Right kidney (tissue), 1 donor: ENCODE results near the gene PLA2R1.
"Not testable (repeated sequence)": the region's sequence is repeated elsewhere in the genome, so short reads cannot be mapped to it uniquely, and the experiment has no call there.

Experiments
- DNase-seq: peaks from one replicate; pipeline ENCODE4 v3.0.0-alpha.2; 2016

PLA2R1 gene

GRCh38 chr2:159982842-159983785 is 79.3 kb downstream of the PLA2R1 start:
- DNase-seq: no peak

DNA sequence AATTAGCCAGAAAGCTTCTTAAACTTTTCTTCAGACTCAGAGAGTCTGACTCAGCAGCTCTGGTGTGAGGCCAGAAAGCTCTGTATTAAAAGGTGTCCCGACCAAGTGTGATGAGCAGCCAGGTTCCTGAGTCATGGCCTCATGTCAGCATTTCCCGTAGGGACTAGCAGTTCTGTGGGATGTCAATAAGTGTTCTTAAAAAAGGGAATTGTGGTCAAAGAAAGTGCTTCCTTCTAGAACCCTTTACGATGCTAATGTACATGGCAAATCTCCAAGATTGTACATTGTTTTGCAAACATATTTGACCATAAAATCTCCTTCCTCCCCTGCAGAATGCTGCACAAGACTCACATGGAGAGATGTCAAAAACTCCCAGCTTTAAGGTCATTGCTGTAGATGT is 80.1 kb downstream of the PLA2R1 start:
- peak; percentile 12 for DNase-seq

GRCh38 chr2:159976527-159977160 is 85.8 kb downstream of the PLA2R1 start:
- no peak for DNase-seq

- DNase-seq: no peak
Observed at GRCh38 chr2:159973325-159973724, 89.1 kb downstream of the PLA2R1 start.

DNA sequence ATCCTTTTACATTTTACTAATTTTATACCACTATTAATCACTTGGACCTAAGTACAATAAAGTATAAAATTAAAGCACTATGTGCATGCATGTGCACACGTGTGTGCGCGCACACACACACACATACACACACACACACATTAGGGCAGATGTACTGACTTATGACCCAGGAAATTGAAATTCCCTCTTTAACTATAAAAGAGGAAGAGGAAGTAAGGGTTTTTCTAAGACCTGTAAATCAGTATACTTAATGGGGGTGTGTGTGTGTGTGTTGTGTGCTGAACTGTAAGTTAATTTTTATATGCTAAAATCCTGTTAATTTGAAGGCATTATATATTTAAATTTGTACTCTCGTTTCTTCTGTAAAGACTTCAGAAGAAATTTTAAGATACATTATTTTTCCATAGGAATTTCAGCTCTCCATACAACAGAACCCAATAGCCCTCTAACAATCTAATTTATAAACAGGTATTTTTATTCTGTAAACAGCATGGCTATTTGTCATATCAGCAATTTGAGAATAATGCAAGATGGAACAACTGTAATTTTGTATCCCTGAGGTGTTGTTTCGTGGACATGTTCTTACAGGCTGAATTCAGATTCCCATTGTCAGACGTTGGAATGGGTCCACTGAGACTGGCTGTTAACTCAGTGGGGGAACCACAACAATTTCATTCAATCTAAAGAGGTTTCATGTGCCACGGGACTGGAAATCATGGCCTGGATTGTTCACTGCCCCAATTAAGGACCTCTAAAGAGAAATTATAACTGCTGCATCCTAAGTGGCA is 90.9 kb downstream of the PLA2R1 start:
- DNase-seq: no peak

DNA sequence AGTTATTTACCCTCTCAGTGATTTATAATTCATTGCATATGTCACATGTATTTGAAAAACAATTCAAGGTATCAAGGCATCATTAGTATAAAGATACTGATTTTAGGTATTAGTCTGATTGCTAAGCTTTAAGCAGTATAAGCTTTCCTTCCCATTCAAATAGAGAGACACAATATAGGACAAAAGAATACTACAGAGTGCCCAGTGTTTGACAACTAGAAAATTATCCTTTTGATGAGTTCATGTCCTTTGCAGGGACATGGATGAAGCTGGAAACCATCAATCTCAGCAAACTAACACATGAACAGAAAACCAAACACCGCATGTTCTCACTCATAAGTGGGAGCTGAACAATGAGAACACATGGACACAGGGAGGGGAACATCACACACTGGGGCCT is 91.9 kb downstream of the PLA2R1 start:
- not testable (repeated sequence) for DNase-seq

DNA sequence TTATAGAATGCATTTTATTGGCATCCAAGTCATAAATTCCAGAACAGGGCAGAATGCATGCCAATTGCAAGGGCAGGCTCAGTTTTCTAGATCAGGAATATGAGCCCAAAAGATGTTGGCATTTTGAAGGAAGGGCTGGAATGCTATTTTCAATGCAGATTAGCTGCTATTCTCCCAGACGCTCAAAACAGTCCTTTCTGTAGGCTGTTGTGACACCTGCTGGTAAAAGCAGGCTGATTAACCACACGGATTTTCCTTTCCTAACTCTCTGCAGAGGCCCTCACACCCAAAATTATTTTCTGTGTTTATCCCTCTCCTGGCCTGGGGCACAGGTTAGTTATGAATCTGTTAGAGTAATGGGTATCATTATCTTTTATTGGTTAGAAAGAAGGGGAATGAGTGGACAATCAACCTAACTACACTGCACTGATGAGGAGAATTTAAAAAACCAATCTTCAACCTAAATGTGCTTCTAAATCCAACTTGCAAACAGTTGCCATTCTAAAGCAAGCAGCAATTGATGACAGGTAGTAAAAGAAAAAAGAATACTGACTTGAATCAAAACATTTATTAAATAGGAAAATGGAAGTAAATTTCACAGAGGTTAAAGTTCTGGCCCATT is 94.0 kb downstream of the PLA2R1 start:
- DNase-seq: no peak

DNA sequence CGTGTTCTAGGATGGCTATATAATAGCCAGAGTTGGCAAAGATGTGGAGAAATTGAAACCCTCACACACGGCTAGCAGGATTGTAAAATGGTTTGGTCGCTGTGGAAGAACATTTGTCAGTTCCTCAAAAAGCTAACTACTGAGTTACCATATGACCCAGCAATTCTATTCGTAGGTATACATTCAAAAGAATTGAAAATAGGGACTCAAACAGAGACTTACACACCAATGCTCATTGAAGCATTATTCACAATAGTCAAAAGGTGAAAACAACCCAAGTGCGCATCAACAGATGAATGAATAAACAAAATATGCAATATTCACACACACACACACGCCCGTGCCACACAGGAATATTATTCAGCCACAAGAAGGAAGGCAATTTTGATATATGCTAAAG is 98.7 kb downstream of the PLA2R1 start:
- DNase-seq: no peak

GRCh38 chr2:159962513-159962912 is 99.9 kb downstream of the PLA2R1 start:
- not testable (repeated sequence) for DNase-seq

DNA sequence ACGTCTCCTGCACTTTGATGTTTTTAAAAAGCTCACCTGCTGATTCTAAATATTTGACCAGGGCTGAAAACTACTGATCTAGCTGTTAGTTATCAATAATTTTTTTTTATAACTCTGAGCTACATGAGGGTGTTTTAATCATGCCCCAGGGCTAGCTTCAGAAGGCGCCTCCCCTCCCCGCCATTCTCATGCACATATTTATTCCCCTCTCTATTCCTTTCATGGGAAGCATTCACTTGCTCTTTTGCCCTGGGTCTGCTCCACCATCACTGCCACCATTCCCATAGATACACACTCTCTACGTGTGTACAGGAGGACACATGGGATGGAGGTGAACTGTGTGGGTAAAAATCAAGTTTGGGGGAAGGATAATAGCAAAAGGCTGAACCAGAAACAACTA is 101.0 kb downstream of the PLA2R1 start:
- DNase-seq: no peak

GRCh38 chr2:159961037-159961436 is 101.4 kb downstream of the PLA2R1 start:
- no peak for DNase-seq

DNA sequence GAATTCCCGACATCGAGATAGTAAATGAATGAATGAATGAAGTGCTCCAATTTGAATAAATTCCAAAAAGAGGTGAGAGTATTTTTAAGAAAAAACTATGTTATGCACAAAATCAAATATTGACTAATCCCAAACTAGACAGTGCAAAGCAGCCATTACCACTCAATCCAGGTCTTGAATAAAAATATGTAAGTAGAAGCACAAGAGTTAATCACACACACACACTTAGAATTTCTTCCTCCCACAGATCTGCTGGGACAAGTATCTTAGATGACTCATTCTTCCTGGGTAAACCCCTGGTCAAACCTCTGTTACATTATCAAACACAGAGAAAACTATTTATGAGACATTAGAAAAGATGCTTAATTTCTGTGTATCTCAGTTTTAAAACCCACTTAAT is 102.0 kb downstream of the PLA2R1 start:
- DNase-seq: no peak

DNA sequence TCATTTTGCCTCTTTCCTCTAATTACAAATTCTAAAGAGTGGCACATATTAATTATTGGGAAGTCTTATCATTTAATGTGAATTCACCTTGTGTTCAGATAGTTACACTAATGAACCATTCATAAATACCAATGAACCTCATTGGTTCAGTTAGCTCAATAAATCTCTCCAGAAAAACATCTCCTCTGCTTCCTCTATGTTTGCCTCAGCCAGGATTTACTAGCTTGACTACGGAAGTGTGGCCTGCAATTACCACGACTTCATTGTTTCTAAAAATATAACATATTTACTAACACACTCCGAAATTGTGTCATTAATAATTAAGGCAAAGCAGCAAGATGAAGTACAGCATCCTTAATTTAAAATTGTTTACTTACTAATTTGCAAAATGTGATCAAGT is 103.3 kb downstream of the PLA2R1 start:
- no peak for DNase-seq

GRCh38 chr2:159953136-159953823 is 109.1 kb downstream of the PLA2R1 start:
- DNase-seq: no peak

- DNase-seq: no peak
Observed at GRCh38 chr2:159946326-159946999, 116.0 kb downstream of the PLA2R1 start.

GRCh38 chr2:159944874-159945273 is 117.5 kb downstream of the PLA2R1 start:
- DNase-seq: no peak

GRCh38 chr2:159942146-159942545 is 120.3 kb downstream of the PLA2R1 start:
- DNase-seq: no peak

- no peak for DNase-seq
Observed at GRCh38 chr2:159941729-159942128, 120.7 kb downstream of the PLA2R1 start.

DNA sequence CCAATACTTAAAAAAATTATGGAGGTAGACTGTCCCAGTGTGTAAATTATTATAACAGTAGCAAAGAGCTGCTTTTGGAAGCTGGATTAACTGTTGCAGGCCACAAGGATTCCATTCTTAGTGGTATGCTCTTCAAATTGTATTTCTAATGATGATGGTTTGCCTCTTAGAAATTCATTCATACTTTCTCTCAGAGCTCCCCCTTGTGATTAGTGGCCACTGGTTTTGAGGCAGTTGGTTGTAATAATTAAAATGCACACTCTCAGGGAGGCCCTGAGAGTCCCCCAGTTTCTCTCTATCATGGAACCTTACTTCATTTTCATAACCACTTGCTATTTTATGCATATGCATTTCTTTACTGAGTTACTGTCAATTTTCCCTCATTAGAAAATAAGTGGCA is 122.5 kb downstream of the PLA2R1 start:
- DNase-seq: no peak

GRCh38 chr2:159938395-159938794 is 124.0 kb downstream of the PLA2R1 start:
- no peak for DNase-seq

GRCh38 chr2:159936471-159936870 is 125.9 kb downstream of the PLA2R1 start:
- DNase-seq: no peak
